IMR-90 (cell line): ENCODE data around the gene FRMPD4. TPM values are rescaled to one million over a fixed set of nuclear protein-coding genes. Genes with fewer than 3 reads are reported as not detected.

Source experiments
- ATAC-seq: fragments of 200-7000 bp; cut with Tn5 transposase; 2 replicates; pipeline ENCODE4 v1.9.1; 2020; ENCODE audit warnings: low read depth, mild to moderate bottlenecking, moderate library complexity
- BruUV-seq: library from RNA; stranded (reverse); fragments of 400-500 nt; replicated peaks from 2 replicates; lab custom pipeline; 2021; lab: Mats Ljungman, UMichigan
- CTCF ChIA-PET: fragments of 300-600 bp; formaldehyde crosslinking; extraction: SDS; loops from one replicate; lab custom pipeline; 2021; ENCODE audit warnings: antibody characterized with exemption; lab: Yijun Ruan, JAX
- POLR2A ChIA-PET: fragments of 300-600 bp; sonication (Branson Sonifier 250); formaldehyde crosslinking; loops from one replicate; lab custom pipeline; 2022; ENCODE audit warnings: antibody characterized with exemption; ENCODE audit not compliant: unreplicated experiment; lab: Charles Lee
- DNase-seq: peaks from one replicate; pipeline ENCODE4 v3.0.0; 2013
- H2AFZ ChIP-seq: replicated peaks from 2 replicates; pipeline ENCODE3; 2013; ENCODE audit warnings: low read length, mild to moderate bottlenecking; ENCODE audit not compliant: poor library complexity
- H2AK5ac ChIP-seq: 2 replicates; pipeline ENCODE4 v1.6.1; 2013; ENCODE audit warnings: low read depth, low read length, inconsistent platforms
- H2AK9ac ChIP-seq: replicated peaks from 2 replicates; pipeline ENCODE3; 2013; ENCODE audit warnings: mild to moderate bottlenecking, low read depth, low read length, moderate library complexity; ENCODE audit not compliant: poor library complexity
- H2BK120ac ChIP-seq: 2 replicates; pipeline ENCODE4 v1.6.1; 2013; ENCODE audit warnings: low read depth, low read length, inconsistent platforms
- H2BK15ac ChIP-seq: 3 replicates; pipeline ENCODE4 v1.6.1; 2013; ENCODE audit warnings: low read depth, low read length, inconsistent platforms
- H2BK20ac ChIP-seq: 2 replicates; pipeline ENCODE4 v1.6.1; 2013; ENCODE audit warnings: low read depth, mild to moderate bottlenecking, inconsistent platforms, low read length, moderate library complexity
- H2BK5ac ChIP-seq: 2 replicates; pipeline ENCODE4 v1.6.1; 2013; ENCODE audit warnings: mild to moderate bottlenecking, low read depth, low read length, inconsistent platforms; ENCODE audit not compliant: poor library complexity, severe bottlenecking
- H3K14ac ChIP-seq: replicated peaks from 2 replicates; pipeline ENCODE4 v1.6.1; 2013; ENCODE audit warnings: low read depth, low read length, inconsistent platforms
- H3K18ac ChIP-seq: 2 replicates; pipeline ENCODE4 v1.6.1; 2013; ENCODE audit warnings: low read depth, low read length, control low read depth
- H3K23ac ChIP-seq: 2 replicates; pipeline ENCODE4 v1.6.1; 2013; ENCODE audit warnings: low read depth, low read length, inconsistent platforms
- H3K27ac ChIP-seq: 2 replicates; pipeline ENCODE4 v1.5.1; 2013; ENCODE audit warnings: mild to moderate bottlenecking, control low read depth, low read length; ENCODE audit not compliant: insufficient read depth
- H3K27me3 ChIP-seq: 2 replicates; pipeline ENCODE4 v1.6.1; 2013; ENCODE audit warnings: low read length; ENCODE audit not compliant: control insufficient read depth, insufficient read depth
- H3K36me3 ChIP-seq: 2 replicates; pipeline ENCODE4 v1.6.1; 2013; ENCODE audit warnings: low read length, mixed read lengths; ENCODE audit not compliant: control insufficient read depth, insufficient read depth
- H3K4ac ChIP-seq: 2 replicates; pipeline ENCODE4 v1.6.1; 2013; ENCODE audit warnings: low read depth, low read length, inconsistent platforms
- H3K4me1 ChIP-seq: 2 replicates; pipeline ENCODE4 v1.6.1; 2013; ENCODE audit warnings: low read length, mixed read lengths; ENCODE audit not compliant: control insufficient read depth, insufficient read depth
- H3K4me2 ChIP-seq: 2 replicates; pipeline ENCODE4 v1.6.1; 2013; ENCODE audit warnings: low read depth, mild to moderate bottlenecking, control low read depth, low read length, moderate library complexity
- H3K4me3 ChIP-seq: 2 replicates; pipeline ENCODE4 v1.5.1; 2013; ENCODE audit warnings: low read depth, mild to moderate bottlenecking, control low read depth, low read length, moderate library complexity; ENCODE audit not compliant: insufficient read depth
- H3K56ac ChIP-seq: 2 replicates; pipeline ENCODE4 v1.6.1; 2013; ENCODE audit warnings: low read length, inconsistent platforms; ENCODE audit not compliant: insufficient read depth; ENCODE audit errors: extremely low read depth
- H3K79me1 ChIP-seq, 2 experiments: 2 replicates each; pipeline ENCODE4 v1.6.1; 2013; ENCODE audit warnings: low read length in 2 of 2, inconsistent platforms in 1 of 2, low read depth in 1 of 2
- H3K9ac ChIP-seq: 2 replicates; pipeline ENCODE4 v1.6.1; 2013; ENCODE audit warnings: low read depth, low read length, control low read depth
- H3K9me1 ChIP-seq: 2 replicates; pipeline ENCODE4 v1.6.1; 2013; ENCODE audit warnings: low read length, inconsistent platforms; ENCODE audit not compliant: insufficient read depth
- H3K9me3 ChIP-seq: 2 replicates; pipeline ENCODE4 v1.6.1; 2013; ENCODE audit warnings: low read length; ENCODE audit not compliant: control insufficient read depth, insufficient read depth
- H4K20me1 ChIP-seq: 2 replicates; pipeline ENCODE4 v1.6.1; 2013; ENCODE audit warnings: low read length, inconsistent platforms; ENCODE audit not compliant: insufficient read depth
- H4K5ac ChIP-seq: 2 replicates; pipeline ENCODE4 v1.6.1; 2013; ENCODE audit warnings: mild to moderate bottlenecking, low read depth, low read length, control low read depth
- H4K8ac ChIP-seq, 2 experiments: 2 replicates each; pipeline ENCODE4 v1.6.1; 2013; ENCODE audit warnings: low read depth in 2 of 2, low read length in 2 of 2, control low read depth in 1 of 2, inconsistent platforms in 1 of 2
- H4K91ac ChIP-seq: 2 replicates; pipeline ENCODE4 v1.6.1; 2013; ENCODE audit warnings: low read depth, low read length, inconsistent platforms; ENCODE audit not compliant: insufficient read depth
- BHLHE40 ChIP-seq: fragments of 150-350 bp; IDR thresholded peaks from 2 replicates; pipeline ENCODE4 v1.6.1; 2016; ENCODE audit warnings: mild to moderate bottlenecking, low read depth, low read length
- CEBPB ChIP-seq: IDR thresholded peaks from 2 replicates; pipeline ENCODE4 v1.6.1; 2012; ENCODE audit warnings: low read depth, low read length, improper control_type of control experiment
- CTCF ChIP-seq: conservative IDR thresholded peaks from 2 replicates; pipeline ENCODE4 v1.5.1; 2012; ENCODE audit warnings: mild to moderate bottlenecking, low read depth, low read length, improper control_type of control experiment
- FOS ChIP-seq: fragments of 150-350 bp; IDR thresholded peaks from 2 replicates; pipeline ENCODE4 v1.6.1; 2016; ENCODE audit warnings: low read depth, low read length
- MAFK ChIP-seq: IDR thresholded peaks from 2 replicates; pipeline ENCODE4 v1.6.1; 2012; ENCODE audit warnings: low read depth, low read length, improper control_type of control experiment
- MAZ ChIP-seq: IDR thresholded peaks from 2 replicates; pipeline ENCODE4 v1.6.1; 2012; ENCODE audit warnings: low read depth, mild to moderate bottlenecking, low read length, improper control_type of control experiment, moderate library complexity, borderline replicate concordance
- MXI1 ChIP-seq: IDR thresholded peaks from 2 replicates; pipeline ENCODE4 v1.6.1; 2012; ENCODE audit warnings: low read depth, mild to moderate bottlenecking, low read length, moderate library complexity, borderline replicate concordance
- NFE2L2 ChIP-seq: fragments of 150-350 bp; IDR thresholded peaks from 2 replicates; pipeline ENCODE4 v1.6.1; 2016; ENCODE audit warnings: low read depth, mild to moderate bottlenecking, low read length
- POLR2A ChIP-seq: IDR thresholded peaks from 2 replicates; pipeline ENCODE4 v1.6.1; 2012; ENCODE audit warnings: mild to moderate bottlenecking, low read depth, low read length
- RCOR1 ChIP-seq: IDR thresholded peaks from 2 replicates; pipeline ENCODE4 v1.6.1; 2012; ENCODE audit warnings: mild to moderate bottlenecking, low read length, improper control_type of control experiment; ENCODE audit not compliant: insufficient replicate concordance
- RFX5 ChIP-seq: IDR thresholded peaks from 2 replicates; pipeline ENCODE4 v1.8.0; 2012; ENCODE audit warnings: low read depth, mild to moderate bottlenecking, low read length, moderate library complexity
- SMC3 ChIP-seq: fragments of 150-350 bp; IDR thresholded peaks from 2 replicates; pipeline ENCODE4 v1.6.1; 2016; ENCODE audit warnings: low read depth, mild to moderate bottlenecking, antibody characterized with exemption, low read length, moderate library complexity
- USF2 ChIP-seq: fragments of 150-350 bp; IDR thresholded peaks from 2 replicates; pipeline ENCODE4 v1.6.1; 2017; ENCODE audit warnings: mild to moderate bottlenecking, antibody characterized with exemption, low read length, low read depth
- WGBS, 2 experiments: methylation state at CpG; one replicate each; pipeline versions ENCODE4 v1.1.5 to v1.1.7; 2013; ENCODE audit warnings: missing lambda C conversion rate in 2 of 2; ENCODE audit not compliant: insufficient read length in 1 of 2; ENCODE audit errors: extremely low coverage in 2 of 2; 5-methylcytosine and 5-hydroxymethylcytosine counted together
- dilution Hi-C: fragments of 300-500 bp; cut with HindIII; formaldehyde crosslinking; loops from one replicate; pipeline ENCODE4 v1.14.3; 2018; ENCODE audit warnings: low sequenced_read_pairs; ENCODE audit not compliant: unreplicated experiment
- in situ Hi-C: fragments of 300-500 bp; cut with MboI; formaldehyde crosslinking; loops from 3 replicates; pipeline ENCODE4 v1.14.3; 2019; ENCODE audit warnings: low sequenced_read_pairs, inconsistent platforms, mixed read lengths
- intact Hi-C: fragments of 100-400 bp; cut with micrococcal nuclease; formaldehyde crosslinking; loops from 2 replicates; pipeline ENCODE4 v1.10.0; 2022
- polyA plus RNA-seq, 3 experiments: library from polyadenylated mRNA; depleted of rRNA; stranded (reverse); fragments of >200 nt; gene quantifications; 2 replicates each; pipeline ENCODE4 v1.2.3, GENCODE V29; 2012; ENCODE audit warnings: low replicate concordance in 1 of 3
- total RNA-seq: library from RNA; depleted of rRNA; stranded (reverse); fragments of >200 nt; gene quantifications from 2 replicates; pipeline ENCODE4 v1.2.3, GENCODE V29; 2012

Gene FRMPD4
- total and polyA plus RNA-seq, 2 of the 4 experiments (the other 2 are of a cell fraction): 0.53 to 1.1 TPM

DNA sequence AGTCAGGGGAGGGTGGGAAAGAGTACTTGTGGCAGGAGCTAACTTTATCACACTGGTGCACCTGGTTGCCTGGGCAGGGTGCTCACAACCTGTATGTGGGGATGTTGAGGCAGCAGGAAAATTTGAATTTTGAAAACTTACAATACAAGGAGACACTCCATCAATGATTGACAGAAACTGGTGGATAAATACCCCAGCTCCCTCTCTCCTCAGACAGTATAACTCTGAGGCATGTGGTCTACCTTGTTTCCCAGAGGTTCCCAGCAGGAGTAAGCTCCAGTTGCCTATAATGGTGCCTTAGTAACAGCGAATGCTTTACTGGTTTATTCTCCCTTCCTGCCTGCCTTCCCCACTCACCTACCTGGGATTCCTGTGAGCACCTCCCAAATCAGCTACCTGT lies 541.2 kb downstream of the FRMPD4 start:
- no TSS peak for BruUV-seq
- WGBS, 2 experiments: no CpG with 5 or more reads among the region's 1 CpG
- dilution Hi-C loops: no loop called here

More for the DNA sequence above, 541.2 kb downstream of the FRMPD4 start:
- H4K20me1 ChIP-seq: no peaks in the 10 kb centered on the region
- no peak overlapping the region for H3K14ac ChIP-seq
- H3K79me1 ChIP-seq: no peaks in the 10 kb centered on the region
- no peak overlapping the region for H3K18ac ChIP-seq
- H2BK120ac ChIP-seq: no peak overlapping the region
- ATAC-seq (no peak), DNase-seq (no peak)
- H3K9me1 ChIP-seq: no peaks in the 10 kb centered on the region
- no peaks in the 10 kb centered on the region for H3K9me3 ChIP-seq
- H2AK5ac ChIP-seq: no peak overlapping the region
- intact Hi-C loops: no loop called here
- H2AFZ ChIP-seq: no peak overlapping the region
- H3K23ac ChIP-seq: no peak overlapping the region
- no peak overlapping the region for H2BK20ac ChIP-seq
- ChIA-PET CTCF (no interaction called here), POLR2A (no interaction called here)
- H3K4me3 ChIP-seq: no peak overlapping the region
- no peak overlapping the region for H2AK9ac ChIP-seq
- H3K36me3 ChIP-seq: no peaks in the 10 kb centered on the region
- H4K91ac ChIP-seq: no peak overlapping the region
- H3K9ac ChIP-seq: no peak overlapping the region
- H3K4me1 ChIP-seq: no peaks in the 10 kb centered on the region
- H4K8ac ChIP-seq: no peak overlapping the region
- TF ChIP-seq CTCF (no peak), RCOR1 (no peak), MAZ (no peak), FOS (no peak), SMC3 (no peak), MXI1 (no peak), USF2 (no peak), MAFK (no peak), POLR2A (no peak), CEBPB (no peak), RFX5 (no peak), NFE2L2 (no peak), BHLHE40 (no peak)
- no peak overlapping the region for H3K4ac ChIP-seq
- no peak overlapping the region for H2BK15ac ChIP-seq
- H4K5ac ChIP-seq: no peak overlapping the region
- H2BK5ac ChIP-seq: no peak overlapping the region
- in situ Hi-C loops: no loop called here
- H3K27ac ChIP-seq: no peak overlapping the region
- no peak overlapping the region for H3K56ac ChIP-seq
- no peak overlapping the region for H3K4me2 ChIP-seq
- no peaks in the 10 kb centered on the region for H3K27me3 ChIP-seq
